Sigmoid colon (tissue), 4 donors: Measurements from ENCODE around the gene SCEL.

Experiments
- EP300 ChIP-seq, 4 donors: sonication (generic); formaldehyde crosslinking; IDR thresholded peaks; one replicate each; pipeline ENCODE4 v1.6.1; 2017; ENCODE audit warnings: antibody characterized with exemption in 4 of 4
- POLR2A ChIP-seq, 2 donors: fragments of 450-650 bp; IDR thresholded peaks; one replicate each; pipeline ENCODE4 v1.6.1; 2016; ENCODE audit warnings: antibody characterized with exemption in 2 of 2, mild to moderate bottlenecking in 2 of 2, moderate library complexity in 2 of 2
- POLR2AphosphoS5 ChIP-seq, 4 donors: sonication (generic); formaldehyde crosslinking; IDR thresholded peaks; one replicate each; pipeline ENCODE4 v1.6.1; 2017; ENCODE audit warnings: antibody characterized with exemption in 4 of 4
- TF ChIP-seq, protein P1 (sequence below), 4 experiments: fragments of 450-650 bp in 3 of 4; fragments of 200-600 bp in 1 of 4; IDR thresholded peaks; one replicate each; pipeline ENCODE4 v1.5.1; 2016 to 2019; ENCODE audit warnings: antibody characterized with exemption in 4 of 4, mild to moderate bottlenecking in 3 of 4, moderate library complexity in 2 of 4

DNA sequence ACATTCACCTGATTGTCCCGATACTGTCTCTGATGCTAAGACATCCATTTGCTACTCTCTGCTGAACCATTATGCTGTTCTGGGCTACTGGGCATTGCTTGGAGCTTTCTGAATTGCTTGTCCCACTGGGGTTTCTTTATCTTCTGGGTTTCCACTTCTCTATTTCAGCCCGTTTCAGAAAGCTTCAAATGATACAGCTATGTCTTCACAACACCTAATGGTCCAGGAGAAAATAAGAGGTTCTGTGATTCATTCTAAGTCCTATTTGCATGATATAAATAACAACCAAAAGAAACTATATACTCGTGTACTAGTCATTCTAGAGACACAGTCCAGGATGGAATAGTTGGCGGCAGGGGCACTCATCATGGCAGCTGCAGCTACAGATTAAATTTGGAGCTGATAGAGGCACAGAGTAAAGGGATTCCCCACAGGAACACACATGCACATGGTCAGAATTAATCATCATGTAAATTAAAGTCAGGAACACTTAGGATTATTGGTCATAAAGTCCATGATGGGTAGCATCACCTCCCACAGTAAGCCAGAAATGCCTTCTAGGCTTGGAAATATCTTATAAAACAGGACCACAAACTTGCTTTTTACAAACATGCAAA lies 33.3 kb upstream of the SCEL start:
- TF ChIP-seq EP300 (IDR thresholded peaks at IDR 0.05) (no peak), POLR2A (IDR thresholded peaks at IDR 0.05) (no peak), POLR2AphosphoS5 (IDR thresholded peaks at IDR 0.05) (no peak)
- TF ChIP-seq, protein P1, sequence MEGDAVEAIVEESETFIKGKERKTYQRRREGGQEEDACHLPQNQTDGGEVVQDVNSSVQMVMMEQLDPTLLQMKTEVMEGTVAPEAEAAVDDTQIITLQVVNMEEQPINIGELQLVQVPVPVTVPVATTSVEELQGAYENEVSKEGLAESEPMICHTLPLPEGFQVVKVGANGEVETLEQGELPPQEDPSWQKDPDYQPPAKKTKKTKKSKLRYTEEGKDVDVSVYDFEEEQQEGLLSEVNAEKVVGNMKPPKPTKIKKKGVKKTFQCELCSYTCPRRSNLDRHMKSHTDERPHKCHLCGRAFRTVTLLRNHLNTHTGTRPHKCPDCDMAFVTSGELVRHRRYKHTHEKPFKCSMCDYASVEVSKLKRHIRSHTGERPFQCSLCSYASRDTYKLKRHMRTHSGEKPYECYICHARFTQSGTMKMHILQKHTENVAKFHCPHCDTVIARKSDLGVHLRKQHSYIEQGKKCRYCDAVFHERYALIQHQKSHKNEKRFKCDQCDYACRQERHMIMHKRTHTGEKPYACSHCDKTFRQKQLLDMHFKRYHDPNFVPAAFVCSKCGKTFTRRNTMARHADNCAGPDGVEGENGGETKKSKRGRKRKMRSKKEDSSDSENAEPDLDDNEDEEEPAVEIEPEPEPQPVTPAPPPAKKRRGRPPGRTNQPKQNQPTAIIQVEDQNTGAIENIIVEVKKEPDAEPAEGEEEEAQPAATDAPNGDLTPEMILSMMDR (IDR thresholded peaks at IDR 0.05) = no peak
